ENCODE data around the gene HOXA7.

Gene HOXA7

GRCh38 chr7:27151931-27152815 lies 4.3 kb downstream of the HOXA7 start, which contains the start of gene HOXA3:
Gene HOXA3, minus strand, starts transcription at chr7:27152583. Its CDS starts 41,943 bp downstream, at chr7:27110640.
- POLR2A ChIA-PET: interaction anchor here (1.1 to 5.6 kb wide), 5 partner anchors 10 to 38 kb away, joined by 3 to 42 read pairs (median 14); partner anchors contain the start of gene HOXA9
- CTCF ChIA-PET: interaction anchor here (0.6 to 1.2 kb wide), 2 partner anchors 471 to 1295 kb away, joined by 3 to 4 read pairs; no protein-coding TSS in a partner anchor
- H3K4me1 ChIP-seq (ENCODE audit: control insufficient read depth, insufficient read depth, low read length): peaks cover 7% of the 10 kb centered on the region
- TF ChIP-seq ZBTB7A (tag by site-specific recombination; IDR thresholded peaks at IDR 0.05; ENCODE audit: low read depth) (no peak), ZFP69B (tag by site-specific recombination; IDR thresholded peaks at IDR 0.05) (peak; percentile 45; the same call in 1 of the 2 replicates), PRDM6 (tag by site-specific recombination; IDR thresholded peaks at IDR 0.05) (peak; percentile 64; the same call in 1 of the 2 replicates), PRDM4 (tag by site-specific recombination; IDR thresholded peaks at IDR 0.05) (peak; percentile 44), HIC1 (tag by site-specific recombination; IDR thresholded peaks at IDR 0.05) (peak; percentile 90), KLF1 (tag by site-specific recombination; IDR thresholded peaks at IDR 0.05) (peak; percentile 33), YY1 (tag by site-specific recombination; IDR thresholded peaks at IDR 0.05) (0 out of 2 replicates have a peak, but pooled peaks have one; percentile 66), ZNF362 (tag by site-specific recombination; IDR thresholded peaks at IDR 0.05) (peak; percentile 64; the same call in 1 of the 2 replicates), ZEB2 (tag by site-specific recombination; IDR thresholded peaks at IDR 0.05) (0 out of 2 replicates have a peak, but pooled peaks have one; percentile 34), ZBTB48 (tag by site-specific recombination; IDR thresholded peaks at IDR 0.05) (peak; percentile 86), ZNF132 (tag by site-specific recombination; IDR thresholded peaks at IDR 0.05; ENCODE audit: borderline replicate concordance) (no peak), ZNF121 (tag by site-specific recombination; IDR thresholded peaks at IDR 0.05) (no peak), KLF10 (tag by site-specific recombination; IDR thresholded peaks at IDR 0.05) (peak; percentile 10; the same call in 1 of the 2 replicates), ZNF658 (tag by site-specific recombination; IDR thresholded peaks at IDR 0.05) (no peak), ZNF426 (tag by site-specific recombination; IDR thresholded peaks at IDR 0.05) (peak; percentile 12; the same call in 1 of the 2 replicates), ZNF580 (tag by site-specific recombination; IDR thresholded peaks at IDR 0.05) (no peak), KLF7 (tag by site-specific recombination; IDR thresholded peaks at IDR 0.05; ENCODE audit: borderline replicate concordance) (peak; percentile 61; the same call in 1 of the 2 replicates), SP2 (tag by site-specific recombination; IDR thresholded peaks at IDR 0.05) (peak; percentile 26), FEZF1 (tag by site-specific recombination; IDR thresholded peaks at IDR 0.05) (peak; percentile 72), ZNF701 (tag by site-specific recombination; IDR thresholded peaks at IDR 0.05) (no peak), KLF16 (tag by site-specific recombination; IDR thresholded peaks at IDR 0.05) (peak; percentile 63; the same call in 1 of the 2 replicates), PRDM1 (tag by site-specific recombination; IDR thresholded peaks at IDR 0.05) (peak; percentile 91), SP3 (tag by site-specific recombination; IDR thresholded peaks at IDR 0.05) (peak; percentile 38; the same call in 1 of the 2 replicates), ZNF248 (tag by site-specific recombination; IDR thresholded peaks at IDR 0.05) (no peak), ZFP37 (tag by site-specific recombination; IDR thresholded peaks at IDR 0.05) (0 out of 2 replicates have a peak, but pooled peaks have one; percentile 63), ZNF366 (tag by site-specific recombination; conservative IDR thresholded peaks at IDR 0.05) (peak; percentile 55), ZNF335 (tag by site-specific recombination; conservative IDR thresholded peaks at IDR 0.05) (no peak; the same call in 1 of the 2 replicates), GLIS1 (tag by site-specific recombination; IDR thresholded peaks at IDR 0.05) (peak; percentile 37), ZNF184 (tag by site-specific recombination; IDR thresholded peaks at IDR 0.05) (0 out of 2 replicates have a peak, but pooled peaks have one; percentile 36)

More at GRCh38 chr7:27151931-27152815, 4.3 kb downstream of the HOXA7 start, which contains the start of gene HOXA3:
- Histone ChIP-seq H3K27ac (ENCODE audit: extremely low read depth, low read depth, low read length) (peak within 1 kb of the TSS; percentile 99), H3K9me3 (ENCODE audit: control insufficient read depth, insufficient read depth, low read depth, low read length) (no peaks in the 10 kb centered on the region), H3K36me3 (ENCODE audit: control insufficient read depth in 2 of 2, insufficient read depth in 1 of 2, low read length in 2 of 2) (peaks cover 0 to 28% of the 10 kb centered on the region in 2 experiments; a peak in 1 of 3 replicates), H3K4me3 (ENCODE audit: low read depth, low read length) (peak within 1 kb of the TSS; percentile 59)
